Renal pelvis (tissue), 3 donors: ENCODE measurements around the gene STPG2. TPM values are rescaled to one million over a fixed set of nuclear protein-coding genes. Genes with fewer than 3 reads are reported as not detected.

Source experiments
- polyA plus RNA-seq, 3 donors: library from polyadenylated mRNA; unstranded; fragments of 120-200 nt; gene quantifications; one replicate each; pipeline ENCODE4 v1.2.1, GENCODE V29; 2013; ENCODE audit not compliant: insufficient read length in 3 of 3

The STPG2 gene
- polyA plus RNA-seq, 3 donors: 0.36 to 0.77 (median 0.65) TPM

Other genes with a start within 250 kb of the STPG2 start
- gene RAP1GDS1, start 117.9 kb upstream of the STPG2 start, polyA plus RNA-seq: 10 to 100 TPM; 29.7 to 33.1 (median 32.2) TPM